ENCODE results near the gene RBMX2.
"Not testable (repeated sequence)": the region's sequence is repeated elsewhere in the genome, so short reads cannot be mapped to it uniquely, and the experiment has no call there.

The RBMX2 gene, protein sequence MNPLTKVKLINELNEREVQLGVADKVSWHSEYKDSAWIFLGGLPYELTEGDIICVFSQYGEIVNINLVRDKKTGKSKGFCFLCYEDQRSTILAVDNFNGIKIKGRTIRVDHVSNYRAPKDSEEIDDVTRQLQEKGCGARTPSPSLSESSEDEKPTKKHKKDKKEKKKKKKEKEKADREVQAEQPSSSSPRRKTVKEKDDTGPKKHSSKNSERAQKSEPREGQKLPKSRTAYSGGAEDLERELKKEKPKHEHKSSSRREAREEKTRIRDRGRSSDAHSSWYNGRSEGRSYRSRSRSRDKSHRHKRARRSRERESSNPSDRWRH

GRCh38 chrX:130401415-130402207 lies at the start of gene RBMX2:
RBMX2 (plus strand) TSS chrX:130401987; CDS start chrX:130402033, 46 bp downstream.
- peak; percentile 87 for DNase-seq

DNA sequence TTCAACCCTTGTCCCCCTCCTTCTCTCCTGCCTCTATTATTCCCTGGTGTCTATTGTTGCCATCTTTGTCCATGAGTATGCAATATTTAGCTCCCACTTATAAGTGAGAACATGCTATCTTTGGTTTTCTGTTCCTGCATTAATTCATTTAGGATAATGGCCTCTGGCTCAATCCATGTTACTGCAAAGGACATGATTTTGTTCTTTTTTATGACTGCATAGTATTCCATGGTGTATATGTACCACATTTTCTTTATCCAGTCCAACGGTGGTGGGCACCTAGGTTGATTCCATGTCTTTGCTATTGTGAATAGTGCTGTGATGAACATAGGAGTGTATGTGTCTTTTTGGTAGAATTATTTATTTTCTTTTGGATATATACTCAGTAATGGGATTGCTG lies 49.7 kb upstream of the RBMX2 start:
- not testable (repeated sequence) for DNase-seq

DNA sequence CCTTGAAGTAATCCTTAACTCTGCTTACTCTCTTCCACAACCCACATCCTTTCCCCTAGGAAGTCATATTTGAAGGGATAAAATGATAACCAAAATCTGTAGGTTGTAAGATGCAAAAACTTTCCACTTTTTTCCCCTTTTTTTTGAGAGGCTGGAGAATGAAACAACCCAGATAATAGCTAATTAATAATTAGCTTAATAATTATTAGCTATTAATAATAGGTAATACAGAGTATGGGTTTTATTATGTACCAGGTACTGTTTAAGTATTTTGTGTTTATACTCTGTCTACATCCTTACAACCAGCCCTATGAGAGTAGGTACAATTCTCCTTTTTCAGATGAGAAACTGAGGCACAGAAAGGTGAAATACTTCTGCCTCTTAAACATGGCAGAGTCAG lies 25.7 kb upstream of the RBMX2 start:
- no peak for DNase-seq

DNA sequence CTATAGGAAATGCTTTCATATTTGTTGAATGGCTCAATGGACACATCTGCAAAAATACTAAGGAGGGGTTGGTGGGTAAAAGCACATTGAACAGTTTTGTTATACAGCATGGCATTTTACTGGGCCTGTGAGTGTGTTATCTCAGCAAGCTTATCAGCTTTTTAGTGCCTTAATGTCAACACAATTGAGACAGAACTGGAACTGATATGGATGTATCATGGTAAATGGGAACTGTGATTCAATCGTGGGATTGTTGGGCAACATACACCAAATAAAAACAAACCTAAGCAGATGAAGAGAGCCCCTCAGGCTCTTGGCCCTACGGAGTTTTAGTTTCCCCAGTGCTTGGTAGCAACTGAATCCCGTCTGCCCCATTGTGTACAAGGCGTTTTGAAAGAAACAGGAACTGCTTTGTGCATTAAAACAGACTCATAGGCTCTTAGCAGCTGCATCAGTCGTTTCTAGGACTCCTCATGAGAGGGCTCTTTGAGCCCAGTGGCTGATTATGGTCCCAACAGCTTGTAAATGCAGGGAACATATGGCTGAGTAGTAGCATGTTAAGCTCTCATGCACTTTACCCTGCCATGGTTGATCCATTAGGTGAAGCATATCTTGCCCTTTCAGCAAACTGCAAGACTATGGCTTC lies 23.6 kb upstream of the RBMX2 start:
- DNase-seq: peak; percentile 0

DNA sequence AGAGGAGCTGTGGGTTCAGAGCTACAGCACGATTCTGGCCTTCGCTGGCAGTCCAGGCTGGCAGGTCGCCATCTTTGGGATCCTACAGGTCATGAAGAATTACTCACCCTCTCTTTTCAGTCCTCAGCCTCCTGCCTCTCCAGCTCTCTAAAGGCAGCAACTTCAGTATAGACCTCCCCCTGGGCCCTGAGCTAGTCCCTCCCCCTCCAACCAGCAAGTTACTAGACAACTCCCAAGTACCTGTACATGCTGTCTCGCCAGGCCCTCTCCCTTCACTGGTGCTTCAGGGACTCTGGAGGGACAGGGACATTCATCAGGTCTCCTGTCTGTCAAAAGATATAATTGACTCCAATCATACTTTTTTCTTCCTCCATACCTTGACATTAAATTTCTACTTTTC lies 16.3 kb upstream of the RBMX2 start, which contains the start of gene GPR119:
Gene GPR119 (minus strand): TSS at position 155 of the 400 bp plus-strand sequence. CDS start 227 bp downstream, outside the sequence.
- no peak for DNase-seq

GRCh38 chrX:130386408-130386808 lies 15.4 kb upstream of the RBMX2 start:
- DNase-seq: no peak

DNA sequence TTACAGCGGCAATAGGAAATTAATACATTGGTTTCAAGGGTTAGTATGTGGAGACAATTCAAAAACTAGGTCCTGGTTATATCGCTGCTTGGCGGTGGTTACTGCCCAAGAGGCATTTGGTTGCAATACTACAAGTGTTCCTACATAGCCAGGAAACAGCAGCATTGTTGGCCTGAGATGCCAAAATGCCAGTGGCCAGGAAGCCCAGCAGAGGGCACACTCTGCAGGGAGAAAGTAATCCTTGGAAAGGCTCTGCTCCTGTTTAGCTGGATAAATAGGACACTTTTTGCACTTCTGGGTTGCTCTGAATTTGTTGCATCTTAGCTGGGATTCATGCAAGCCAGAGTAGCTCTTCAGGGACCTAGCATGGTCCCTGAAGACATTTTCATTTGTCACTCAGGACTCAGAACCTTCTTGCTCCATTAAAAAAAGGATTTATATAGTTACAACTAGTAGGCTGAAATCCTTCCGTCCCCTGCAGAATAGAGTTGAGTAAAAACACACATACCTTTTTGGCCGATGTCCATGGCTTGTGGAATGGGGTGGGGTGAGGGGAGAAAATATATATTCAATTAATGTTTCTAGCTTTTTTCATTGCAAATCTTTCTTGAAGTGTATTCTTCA lies 8.2 kb upstream of the RBMX2 start:
- DNase-seq: peak; percentile 51

DNA sequence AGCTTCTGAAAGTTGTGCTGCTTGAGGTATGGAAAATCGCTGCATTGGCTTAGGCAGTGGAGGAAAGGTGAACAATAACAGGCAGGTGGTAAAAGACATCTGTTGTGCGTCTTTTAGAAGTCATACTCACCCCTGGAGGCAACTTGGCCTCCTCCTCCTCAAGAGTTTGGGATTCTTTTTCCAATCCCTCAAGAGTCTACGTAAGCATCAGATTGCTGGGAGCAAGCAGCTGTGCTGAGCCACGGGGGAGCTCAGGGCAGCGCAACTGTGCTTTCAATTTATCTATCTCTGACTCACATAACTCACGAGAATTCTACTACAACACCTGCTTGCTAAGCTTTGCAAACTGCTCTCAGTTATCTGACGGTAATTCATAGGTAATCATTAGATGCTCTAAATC lies 6.4 kb upstream of the RBMX2 start:
- peak; percentile 6 for DNase-seq

GRCh38 chrX:130402208-130402684 lies 459 bp downstream of the RBMX2 start:
- DNase-seq: no peak

DNA sequence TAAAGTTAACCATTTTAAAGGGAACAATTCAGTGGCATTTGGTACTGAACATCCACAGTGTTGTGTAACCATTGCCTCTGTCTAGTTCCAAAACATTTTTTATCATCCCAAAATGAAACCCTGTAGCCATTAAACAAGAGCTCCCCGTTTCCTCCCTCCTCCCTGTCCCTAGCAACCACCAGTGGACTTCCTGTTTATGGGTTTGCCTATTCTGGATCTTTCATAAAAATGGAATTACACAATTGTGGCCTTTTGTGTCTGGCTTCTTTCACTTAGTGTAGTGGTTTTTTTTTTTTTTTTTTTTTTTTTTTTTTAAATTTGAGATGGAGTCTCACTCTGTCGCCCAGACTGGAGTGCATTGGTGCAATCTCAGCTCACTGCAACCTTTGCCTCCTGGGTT lies 11.6 kb downstream of the RBMX2 start:
- DNase-seq: no peak

DNA sequence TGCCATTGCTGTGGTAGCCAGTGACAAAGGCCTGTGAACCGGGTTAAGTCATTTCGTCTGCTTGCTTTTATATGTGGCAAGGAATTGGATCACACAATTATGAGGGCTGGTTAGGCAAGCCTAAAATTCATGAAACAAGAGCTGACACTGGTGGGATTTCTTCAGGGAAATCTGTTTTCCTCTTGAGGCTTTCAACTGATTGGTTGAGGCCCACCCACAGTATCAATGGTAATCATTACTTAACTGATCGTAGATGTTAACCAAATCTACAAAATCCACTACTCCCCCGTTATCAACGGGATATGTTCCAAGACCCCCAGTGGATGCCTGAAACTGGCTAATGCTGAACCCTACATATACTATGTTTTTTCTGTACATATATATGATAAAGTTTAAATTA lies 13.0 kb downstream of the RBMX2 start:
- no peak for DNase-seq

- no peak for DNase-seq
Measured at GRCh38 chrX:130415201-130415600, 13.4 kb downstream of the RBMX2 start.

- DNase-seq: no peak
Measured at GRCh38 chrX:130416785-130417184, 15.0 kb downstream of the RBMX2 start.

GRCh38 chrX:130418066-130418465 lies 16.3 kb downstream of the RBMX2 start:
- DNase-seq: no peak

- no peak for DNase-seq
Measured at GRCh38 chrX:130418740-130419139, 17.0 kb downstream of the RBMX2 start.

DNA sequence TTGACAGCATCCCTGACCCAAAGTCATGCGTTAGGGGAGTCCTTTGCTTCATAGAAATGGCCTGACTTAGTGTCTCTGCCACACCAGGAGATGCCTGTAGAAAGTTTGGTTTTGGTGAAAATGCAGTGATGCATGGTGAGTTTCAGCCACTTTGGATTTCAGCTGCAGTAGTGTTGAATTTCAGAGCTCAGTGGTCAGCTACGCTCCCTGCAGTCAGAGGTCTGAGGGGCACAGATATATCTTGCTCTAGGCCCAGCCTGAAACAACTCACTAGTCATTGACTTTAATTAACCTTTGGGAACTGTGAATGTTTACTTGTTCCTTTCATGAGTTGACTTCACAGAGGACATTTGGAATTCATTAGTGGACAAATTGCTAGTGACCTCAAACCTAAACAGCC lies 17.5 kb downstream of the RBMX2 start:
- DNase-seq: no peak

GRCh38 chrX:130426531-130426930 lies 24.7 kb downstream of the RBMX2 start:
- DNase-seq: no peak

- not testable (repeated sequence) for DNase-seq
Measured at GRCh38 chrX:130429236-130429635, 27.4 kb downstream of the RBMX2 start.

- DNase-seq: no peak
Measured at GRCh38 chrX:130435937-130436336, 34.1 kb downstream of the RBMX2 start.

- DNase-seq: not testable (repeated sequence)
Measured at GRCh38 chrX:130437996-130438395, 36.2 kb downstream of the RBMX2 start.

- DNase-seq: no peak
Measured at GRCh38 chrX:130443875-130444274, 42.1 kb downstream of the RBMX2 start.

DNA sequence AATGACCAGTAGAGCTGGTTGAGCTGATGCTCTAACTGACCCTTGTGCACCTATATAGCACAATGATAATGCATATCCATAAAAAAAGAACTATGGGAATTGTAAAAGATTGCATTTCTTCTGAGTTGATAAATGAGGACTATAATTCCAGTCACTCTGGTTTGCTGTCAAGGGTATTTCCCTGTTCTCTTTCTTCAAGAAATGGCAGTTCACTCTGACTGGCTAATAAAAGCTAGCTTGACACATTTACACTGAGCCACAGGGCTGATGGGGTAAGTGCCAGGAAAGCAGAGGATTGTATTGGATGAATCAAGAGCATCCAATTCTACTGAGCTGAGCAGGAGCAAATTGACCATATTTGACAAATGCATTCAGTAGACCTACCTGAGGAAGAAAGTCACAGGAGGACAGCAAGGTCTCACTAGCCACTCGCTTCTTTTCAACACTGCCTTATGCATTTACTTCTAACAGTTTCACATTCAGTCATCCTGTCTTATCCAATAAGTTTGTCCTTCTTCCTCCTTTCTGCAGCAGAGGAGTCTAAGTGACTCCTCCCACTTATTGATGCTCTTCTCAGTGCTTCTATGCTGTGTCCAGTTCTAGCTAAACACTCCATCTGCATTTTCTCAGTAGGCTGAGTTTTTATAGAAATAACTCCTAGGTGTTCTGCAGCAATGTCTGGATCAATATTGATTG lies 43.0 kb downstream of the RBMX2 start:
- DNase-seq: no peak

Measured in NCI-H69 (cell line).